HFF-Myc (cell line): Measurements from ENCODE around the gene OLFM2.

Experiments
- DNase-seq: peaks from one replicate; pipeline ENCODE4 v3.0.0-alpha.2; 2011; ENCODE audit warnings: low read depth; ENCODE audit errors: extremely low read depth
- H3K4me3 ChIP-seq: replicated peaks from 2 replicates; pipeline ENCODE4 v1.5.1; 2011; ENCODE audit warnings: low read depth, mild to moderate bottlenecking, control low read depth, low read length
- TF ChIP-seq, protein P1 (sequence below): IDR thresholded peaks from 2 replicates; pipeline ENCODE4 v1.5.1; 2012; ENCODE audit warnings: mild to moderate bottlenecking, low read depth, low read length, control low read depth; ENCODE audit errors: missing control alignments

OLFM2 gene

DNA sequence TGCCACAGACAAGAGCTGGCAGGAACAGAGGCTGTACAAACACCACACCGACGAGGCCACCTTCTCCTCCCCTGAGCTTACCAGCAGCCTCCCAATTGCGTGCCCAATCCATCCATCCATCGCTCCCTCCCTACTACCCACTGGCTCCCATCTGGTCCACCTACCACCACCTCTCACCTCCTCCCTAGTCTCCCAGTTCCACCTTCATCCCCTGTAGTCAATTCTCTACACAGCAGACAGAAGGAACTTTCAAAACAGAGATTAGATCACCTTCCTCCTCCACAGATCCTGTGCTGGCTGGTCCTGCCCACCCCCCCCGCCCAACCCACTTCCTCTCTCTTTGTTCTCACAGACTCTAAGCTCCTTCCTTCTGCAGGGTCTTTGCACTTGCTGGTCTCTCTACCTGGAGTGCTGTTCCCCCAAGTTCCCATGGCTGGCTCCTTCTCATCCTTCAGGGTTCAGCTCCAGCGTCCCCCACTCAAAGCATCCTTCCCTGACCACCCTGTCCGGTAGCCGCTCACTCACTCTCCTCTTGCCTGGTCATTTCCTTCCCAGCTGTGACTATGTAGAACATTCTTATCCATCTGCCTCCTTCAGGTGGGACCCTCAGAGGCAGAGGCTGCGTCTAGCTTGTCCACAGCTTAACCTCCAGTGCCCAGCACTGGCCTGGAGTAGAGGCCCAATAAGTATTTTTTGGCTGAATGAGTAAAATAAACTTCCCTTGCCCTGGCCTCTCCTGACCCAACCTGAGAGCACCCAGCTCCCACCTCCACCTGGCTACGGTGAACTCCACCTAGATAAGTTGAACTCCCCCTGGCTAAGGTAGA is 78.2 kb downstream of the OLFM2 start:
- TF ChIP-seq, protein P1, sequence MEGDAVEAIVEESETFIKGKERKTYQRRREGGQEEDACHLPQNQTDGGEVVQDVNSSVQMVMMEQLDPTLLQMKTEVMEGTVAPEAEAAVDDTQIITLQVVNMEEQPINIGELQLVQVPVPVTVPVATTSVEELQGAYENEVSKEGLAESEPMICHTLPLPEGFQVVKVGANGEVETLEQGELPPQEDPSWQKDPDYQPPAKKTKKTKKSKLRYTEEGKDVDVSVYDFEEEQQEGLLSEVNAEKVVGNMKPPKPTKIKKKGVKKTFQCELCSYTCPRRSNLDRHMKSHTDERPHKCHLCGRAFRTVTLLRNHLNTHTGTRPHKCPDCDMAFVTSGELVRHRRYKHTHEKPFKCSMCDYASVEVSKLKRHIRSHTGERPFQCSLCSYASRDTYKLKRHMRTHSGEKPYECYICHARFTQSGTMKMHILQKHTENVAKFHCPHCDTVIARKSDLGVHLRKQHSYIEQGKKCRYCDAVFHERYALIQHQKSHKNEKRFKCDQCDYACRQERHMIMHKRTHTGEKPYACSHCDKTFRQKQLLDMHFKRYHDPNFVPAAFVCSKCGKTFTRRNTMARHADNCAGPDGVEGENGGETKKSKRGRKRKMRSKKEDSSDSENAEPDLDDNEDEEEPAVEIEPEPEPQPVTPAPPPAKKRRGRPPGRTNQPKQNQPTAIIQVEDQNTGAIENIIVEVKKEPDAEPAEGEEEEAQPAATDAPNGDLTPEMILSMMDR = no peak
- H3K4me3 ChIP-seq = no peak overlapping the region
- no peak for DNase-seq

DNA sequence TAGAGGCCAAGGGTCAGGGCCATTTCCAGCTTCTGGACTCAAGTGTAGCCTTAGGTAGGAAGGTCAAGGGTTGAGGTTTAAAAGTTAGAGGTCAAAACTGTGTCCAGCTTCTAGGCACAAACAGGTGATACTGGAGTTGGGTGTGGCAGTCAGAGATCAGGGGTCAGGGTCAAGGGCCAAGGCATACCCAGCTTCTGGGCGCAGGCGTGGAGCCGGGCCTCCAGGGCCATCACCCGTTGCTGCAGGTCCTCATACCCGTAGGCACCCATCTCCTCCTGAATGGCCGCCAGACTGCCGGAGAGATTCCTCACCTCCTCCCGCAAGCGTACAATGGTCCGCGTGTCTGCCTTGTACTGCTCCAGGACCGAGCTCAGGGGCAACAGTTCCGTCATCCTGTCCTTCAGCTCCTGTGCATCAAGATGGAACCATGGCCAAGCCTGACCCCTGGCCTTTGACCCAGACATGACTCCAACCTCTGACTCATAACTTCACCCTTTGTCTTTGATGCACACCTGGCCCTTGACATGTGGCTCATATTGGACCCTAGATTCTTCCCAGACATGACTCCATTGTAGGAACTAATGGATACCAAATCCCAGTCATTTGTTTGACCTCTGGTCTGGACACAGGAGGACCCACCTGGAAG is 79.1 kb downstream of the OLFM2 start:
- DNase-seq = no peak
- H3K4me3 ChIP-seq = no peak overlapping the region
- TF ChIP-seq, protein P1 = no peak

DNA sequence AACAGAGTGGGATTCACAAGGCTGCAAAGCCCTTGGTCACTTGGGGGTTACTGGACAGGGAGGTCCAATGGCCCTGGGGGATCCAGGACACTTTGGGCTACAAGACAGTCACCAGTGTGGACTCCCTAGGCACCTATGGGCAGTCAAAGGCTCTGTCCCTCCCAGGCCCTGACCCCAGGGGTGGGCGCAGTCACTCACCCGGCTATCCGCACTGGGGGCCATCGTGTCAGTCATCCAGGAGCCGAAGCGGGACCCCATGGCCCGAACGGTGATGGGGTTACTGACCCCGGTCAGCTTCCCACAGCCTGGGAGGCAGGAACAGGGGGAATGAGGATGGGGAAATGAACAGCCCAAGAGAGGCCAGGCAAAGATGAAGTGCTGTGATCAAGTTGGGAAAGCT is 79.7 kb downstream of the OLFM2 start:
- TF ChIP-seq, protein P1 = no peak
- no peak overlapping the region for H3K4me3 ChIP-seq
- DNase-seq = no peak

DNA sequence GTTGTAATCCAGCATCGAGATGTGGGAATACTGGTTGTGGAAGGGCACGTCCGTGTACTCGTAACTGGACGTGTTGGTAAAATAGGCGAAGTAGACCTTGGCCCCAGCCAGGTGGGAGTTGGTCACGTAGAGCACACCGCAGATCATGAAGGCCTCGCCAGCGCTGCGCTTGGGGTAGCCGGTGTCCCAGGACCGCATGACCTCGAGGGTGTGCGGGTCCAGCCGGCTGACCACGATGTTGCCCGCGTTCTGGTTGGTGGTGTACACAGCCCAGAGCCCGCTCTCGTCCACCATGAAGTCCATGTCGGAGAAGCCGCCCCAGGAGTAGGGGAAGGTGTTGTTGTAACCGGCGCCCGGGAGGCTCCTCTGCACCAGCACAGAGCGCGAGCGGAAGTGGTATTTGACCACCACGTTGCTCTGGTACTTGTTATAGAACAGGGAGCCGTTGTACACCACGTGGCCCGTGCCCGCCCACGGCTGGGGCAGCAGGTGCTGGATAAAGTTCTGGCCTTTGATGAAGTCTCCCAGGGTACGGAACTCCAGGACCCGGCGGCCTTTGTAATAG is 82.0 kb downstream of the OLFM2 start:
- no peak for DNase-seq
- TF ChIP-seq, protein P1 = no peak
- no peak overlapping the region for H3K4me3 ChIP-seq

DNA sequence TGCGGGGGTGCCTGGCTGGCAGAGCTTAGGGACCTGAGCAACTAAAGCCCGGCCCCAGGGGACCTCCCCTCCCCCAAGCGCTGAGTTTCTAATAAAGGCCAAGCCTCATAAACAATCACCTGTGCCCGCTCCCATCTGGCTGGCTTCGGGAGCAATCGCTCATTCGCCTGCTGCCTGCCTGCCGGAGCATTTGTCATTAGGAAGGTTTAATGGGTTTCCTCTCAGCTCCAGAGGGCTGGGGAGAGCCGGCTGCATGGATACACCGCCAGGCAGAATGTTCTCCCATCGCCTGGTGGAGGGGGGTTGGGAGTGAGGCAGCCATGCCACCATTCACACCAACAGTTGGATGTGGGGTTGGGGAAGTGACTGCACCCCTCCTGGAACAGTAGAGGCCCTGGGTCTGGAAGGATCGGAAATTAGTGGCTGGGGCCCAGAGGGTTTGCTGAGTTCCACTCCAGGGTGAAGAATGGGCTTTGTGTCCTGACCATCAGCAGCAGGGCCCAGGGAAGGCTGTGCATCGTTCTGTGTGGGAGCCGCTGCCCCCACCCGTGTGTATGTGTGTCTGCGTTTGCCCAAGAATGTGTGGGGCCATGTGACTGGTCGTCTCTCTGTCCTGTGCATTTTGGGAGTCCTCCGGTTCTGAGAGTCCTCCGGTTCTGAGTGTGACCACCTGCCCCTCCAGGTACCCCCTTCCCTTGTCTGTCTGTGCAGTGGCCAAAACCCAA is 85.9 kb downstream of the OLFM2 start:
- TF ChIP-seq, protein P1 = no peak
- no peak for DNase-seq
- H3K4me3 ChIP-seq = no peak overlapping the region

DNA sequence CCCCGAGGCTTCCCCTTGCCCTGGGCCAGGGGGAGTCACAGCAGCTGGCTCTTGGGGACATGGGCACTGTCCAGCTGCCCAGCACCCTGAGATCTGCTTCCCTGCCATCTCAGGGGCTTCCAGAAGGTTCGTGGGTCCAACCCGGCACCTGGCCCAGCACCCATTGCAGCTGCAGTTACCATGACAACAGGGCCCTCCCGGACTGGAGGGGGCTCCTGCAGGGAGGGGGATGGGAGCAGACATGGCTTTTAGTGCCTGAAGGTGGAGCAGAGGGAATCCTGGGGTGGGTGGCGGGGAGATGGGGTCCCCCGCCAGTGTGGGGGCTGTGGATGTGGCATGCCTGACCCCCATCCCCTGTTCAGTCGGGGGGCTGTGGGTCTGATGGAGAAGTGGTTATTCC is 86.5 kb downstream of the OLFM2 start:
- DNase-seq = no peak
- TF ChIP-seq, protein P1 = no peak
- no peak overlapping the region for H3K4me3 ChIP-seq
